Neural progenitor cell (in vitro differentiated cells): ENCODE measurements around the gene ADGRE2. TPM values are rescaled to one million over a fixed set of nuclear protein-coding genes. Genes with fewer than 3 reads are reported as not detected.
A peak's percentile ranks its signal among the peaks of the same experiment; 100 is the strongest.

ENCODE experiments used
- DNase-seq: peaks from one replicate; pipeline ENCODE4 v3.0.0-alpha.2; 2016; ENCODE audit warnings: low spot score
- H2AFZ ChIP-seq: fragments of 200-600 bp; sonication (generic); replicated peaks from 2 replicates; pipeline ENCODE4 v1.6.1; 2016; ENCODE audit warnings: antibody characterized with exemption
- H3F3A ChIP-seq: fragments of 200-600 bp; sonication (generic); 2 replicates; pipeline ENCODE4 v1.6.1; 2016; ENCODE audit warnings: antibody characterized with exemption, low read depth
- H3K27ac ChIP-seq: fragments of 200-600 bp; sonication (generic); 2 replicates; pipeline ENCODE4 v1.5.1; 2016; ENCODE audit warnings: mild to moderate bottlenecking
- H3K27me3 ChIP-seq: fragments of 200-600 bp; sonication (generic); 2 replicates; pipeline ENCODE4 v1.6.1; 2016; ENCODE audit warnings: mild to moderate bottlenecking, moderate library complexity
- H3K36me3 ChIP-seq: fragments of 200-600 bp; sonication (generic); 2 replicates; pipeline ENCODE4 v1.5.1; 2016
- H3K4me1 ChIP-seq: fragments of 200-600 bp; sonication (generic); 2 replicates; pipeline ENCODE4 v1.6.1; 2016; ENCODE audit warnings: mixed run types
- H3K4me2 ChIP-seq: fragments of 200-600 bp; sonication (generic); 2 replicates; pipeline ENCODE4 v1.6.1; 2016
- H3K4me3 ChIP-seq: fragments of 200-600 bp; sonication (generic); 2 replicates; pipeline ENCODE4 v1.5.1; 2016
- H3K79me2 ChIP-seq: fragments of 200-600 bp; sonication (generic); 2 replicates; pipeline ENCODE4 v1.6.1; 2016; ENCODE audit warnings: low read depth
- H3K9ac ChIP-seq: fragments of 200-600 bp; sonication (generic); 2 replicates; pipeline ENCODE4 v1.6.1; 2016
- H3K9me3 ChIP-seq: fragments of 200-600 bp; sonication (generic); 2 replicates; pipeline ENCODE4 v1.5.1; 2016; ENCODE audit warnings: low read depth
- H4K20me1 ChIP-seq: fragments of 200-600 bp; sonication (generic); 2 replicates; pipeline ENCODE4 v1.6.1; 2016; ENCODE audit warnings: low read depth
- H3K27ac Mint-ChIP-seq: 3 replicates; pipeline ENCODE4 v1.8.0; 2021; ENCODE audit warnings: mixed read lengths
- H3K27me3 Mint-ChIP-seq: 2 replicates; pipeline ENCODE4 v1.8.0; 2022; ENCODE audit warnings: low read depth, mild to moderate bottlenecking, inconsistent platforms, moderate library complexity, mixed read lengths; ENCODE audit not compliant: insufficient read depth
- H3K36me3 Mint-ChIP-seq: 3 replicates; pipeline ENCODE4 v1.8.0; 2021; ENCODE audit warnings: mixed read lengths
- H3K4me1 Mint-ChIP-seq: 3 replicates; pipeline ENCODE4 v1.8.0; 2021; ENCODE audit warnings: mixed read lengths
- H3K4me3 Mint-ChIP-seq: 3 replicates; pipeline ENCODE4 v1.8.0; 2021; ENCODE audit warnings: mild to moderate bottlenecking, moderate library complexity, mixed read lengths
- H3K9me3 Mint-ChIP-seq: 3 replicates; pipeline ENCODE4 v1.8.0; 2020; ENCODE audit warnings: mixed read lengths
- CTCF ChIP-seq: fragments of 200-600 bp; sonication (generic); IDR thresholded peaks from 2 replicates; pipeline ENCODE4 v1.5.1; 2017; ENCODE audit warnings: antibody characterized with exemption, mild to moderate bottlenecking
- EZH2 ChIP-seq: fragments of 200-600 bp; sonication (generic); IDR thresholded peaks from 2 replicates; pipeline ENCODE4 v1.6.1; 2017; ENCODE audit warnings: antibody characterized with exemption, mild to moderate bottlenecking, moderate library complexity
- EZH2phosphoT487 ChIP-seq: fragments of 200-600 bp; sonication (generic); IDR thresholded peaks from 2 replicates; pipeline ENCODE4 v1.6.1; 2017; ENCODE audit warnings: antibody characterized with exemption
- total RNA-seq: library from RNA; depleted of rRNA; stranded (reverse); fragments of >200 nt; gene quantifications from 2 replicates; pipeline ENCODE4 v1.2.3, GENCODE V29; 2015; ENCODE audit warnings: low replicate concordance

Gene ADGRE2
- total RNA-seq, 1 donor from 2014 or later = 0.28 TPM

DNA sequence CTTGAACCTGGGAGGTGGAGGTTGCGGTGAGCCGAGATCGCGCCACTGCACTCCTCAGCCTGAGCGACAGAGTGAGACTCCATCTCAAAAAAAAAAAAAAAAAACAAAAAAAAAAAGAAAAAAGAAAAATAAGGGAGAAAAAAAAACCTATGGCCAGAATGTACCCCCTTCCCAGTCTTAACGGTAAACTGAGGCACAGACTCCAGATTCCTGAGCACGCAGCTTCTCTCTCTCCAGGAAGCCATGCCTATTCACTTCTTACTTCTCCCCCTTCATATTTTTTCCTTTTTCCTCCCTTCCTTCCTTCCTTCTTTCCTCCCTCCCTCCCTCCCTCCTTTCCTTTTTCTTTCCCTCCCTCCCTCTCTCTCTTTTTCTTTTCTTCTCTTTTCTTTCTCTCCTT lies 5.4 kb downstream of the ADGRE2 start:
- no peak for TF ChIP-seq EZH2phosphoT487
- TF ChIP-seq EZH2 = no peak
- no peak for TF ChIP-seq CTCF
- Histone ChIP-seq H2AFZ (no peak overlapping the region), H3K4me3 (no peak overlapping the region), H4K20me1 (no peaks in the 10 kb centered on the region), H3K36me3 (no peaks in the 10 kb centered on the region), H3K9ac (no peak overlapping the region), H3F3A (no peaks in the 10 kb centered on the region), H3K4me1 (no peaks in the 10 kb centered on the region), H3K27me3 (peaks cover 22% of the 10 kb centered on the region), H3K4me2 (no peak overlapping the region), H3K9me3 (no peaks in the 10 kb centered on the region), H3K79me2 (no peaks in the 10 kb centered on the region), H3K27ac (no peak overlapping the region)
- peaks cover 5% of the 10 kb centered on the region for H3K27me3 Mint-ChIP-seq
- no peak overlapping the region for H3K4me3 Mint-ChIP-seq
- H3K27ac Mint-ChIP-seq = no peak overlapping the region
- DNase-seq = no peak
- peaks cover 3% of the 10 kb centered on the region for H3K9me3 Mint-ChIP-seq
- no peaks in the 10 kb centered on the region for H3K36me3 Mint-ChIP-seq
- peaks cover 2% of the 10 kb centered on the region for H3K4me1 Mint-ChIP-seq

DNA sequence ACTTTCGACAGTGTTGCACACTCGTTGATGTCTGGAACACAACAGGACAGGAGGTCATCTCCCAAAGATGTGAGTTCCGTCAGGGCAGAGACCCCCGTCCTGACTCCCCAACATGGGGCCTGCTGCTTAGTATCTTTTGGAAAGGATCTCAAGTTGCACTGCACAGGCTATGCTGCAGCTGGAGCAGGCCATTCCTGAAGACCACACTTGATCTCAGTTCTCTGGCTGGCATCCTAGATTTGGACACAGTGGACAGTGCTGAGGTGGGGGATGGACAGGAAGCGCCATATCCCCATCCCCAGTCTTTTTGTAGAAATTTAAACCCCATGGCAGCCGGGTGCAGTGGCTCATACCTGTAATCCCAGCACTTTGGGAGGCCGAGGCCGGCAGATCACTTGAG lies 5.9 kb downstream of the ADGRE2 start:
- H3K9me3 ChIP-seq = no peaks in the 10 kb centered on the region
- Mint-ChIP-seq H3K4me3 (no peak overlapping the region), H3K27ac (no peak overlapping the region), H3K36me3 (no peaks in the 10 kb centered on the region), H3K4me1 (no peaks in the 10 kb centered on the region), H3K27me3 (peaks cover 3% of the 10 kb centered on the region), H3K9me3 (no peaks in the 10 kb centered on the region)
- no peak for DNase-seq
- no peak overlapping the region for H3K9ac ChIP-seq
- H3K27ac ChIP-seq = no peak overlapping the region
- H3K4me3 ChIP-seq = no peak overlapping the region
- TF ChIP-seq EZH2phosphoT487 (no peak), CTCF (no peak), EZH2 (no peak)
- H3K79me2 ChIP-seq = no peaks in the 10 kb centered on the region
- H4K20me1 ChIP-seq = no peaks in the 10 kb centered on the region
- no peaks in the 10 kb centered on the region for H3K36me3 ChIP-seq
- no peak overlapping the region for H2AFZ ChIP-seq
- H3K4me2 ChIP-seq = no peak overlapping the region
- peaks cover 22% of the 10 kb centered on the region for H3K27me3 ChIP-seq
- no peaks in the 10 kb centered on the region for H3K4me1 ChIP-seq
- H3F3A ChIP-seq = no peaks in the 10 kb centered on the region

DNA sequence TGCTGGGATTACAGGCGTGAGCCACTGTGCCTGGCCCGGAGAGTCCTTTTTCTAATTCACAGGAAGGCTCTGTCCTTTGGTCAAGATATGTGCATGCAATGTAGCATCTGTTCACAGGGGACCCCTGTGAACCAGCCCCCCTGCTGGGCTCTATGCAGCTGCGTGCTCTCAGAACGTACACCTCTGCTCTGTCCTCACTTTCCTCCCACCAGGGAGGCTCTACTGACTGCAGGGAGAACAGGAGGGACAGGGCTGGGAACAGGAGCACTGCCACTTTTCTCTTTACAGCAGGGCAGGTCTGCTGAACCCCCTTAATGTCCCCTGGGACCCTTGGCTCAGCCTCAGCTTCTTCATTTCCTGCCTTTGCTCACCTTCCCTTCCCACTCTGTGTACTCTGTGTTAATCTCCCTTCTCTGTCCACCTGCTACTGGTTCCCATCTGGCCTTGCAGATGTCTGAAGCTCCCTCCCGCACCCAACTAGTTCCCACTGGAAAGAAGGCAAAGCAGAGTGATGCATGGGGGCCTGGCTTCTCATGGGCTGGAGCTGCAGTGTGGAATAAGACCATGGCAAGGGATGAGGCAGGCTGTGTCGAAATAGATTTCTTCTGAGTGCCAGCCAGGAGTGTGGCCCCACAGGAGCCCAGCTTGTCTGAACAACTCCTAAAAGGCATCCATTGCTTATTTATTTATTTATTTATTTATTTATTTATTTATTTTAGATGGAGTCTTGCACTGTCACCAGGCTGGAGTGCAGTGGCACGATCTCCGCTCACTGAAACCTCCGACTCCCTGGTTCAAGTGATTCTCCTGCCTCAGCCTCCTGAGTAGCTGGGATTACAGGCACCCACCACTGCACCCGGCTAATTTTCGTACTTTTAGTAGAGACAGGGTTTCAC lies 7.2 kb downstream of the ADGRE2 start:
- Histone ChIP-seq H3K79me2 (no peaks in the 10 kb centered on the region), H3K4me2 (no peak overlapping the region), H3K27ac (no peak overlapping the region), H3K36me3 (no peaks in the 10 kb centered on the region), H3K9ac (no peak overlapping the region), H3K4me1 (no peaks in the 10 kb centered on the region), H2AFZ (no peak overlapping the region), H4K20me1 (no peaks in the 10 kb centered on the region), H3K9me3 (no peaks in the 10 kb centered on the region), H3K27me3 (peaks cover 13% of the 10 kb centered on the region), H3F3A (no peaks in the 10 kb centered on the region), H3K4me3 (no peak overlapping the region)
- Mint-ChIP-seq H3K27ac (no peak overlapping the region), H3K36me3 (no peaks in the 10 kb centered on the region), H3K4me3 (no peak overlapping the region), H3K4me1 (no peaks in the 10 kb centered on the region), H3K27me3 (no peaks in the 10 kb centered on the region), H3K9me3 (no peaks in the 10 kb centered on the region)
- peak; percentile 23 for DNase-seq
- no peak for TF ChIP-seq EZH2phosphoT487
- TF ChIP-seq CTCF = no peak
- no peak for TF ChIP-seq EZH2
